Astrocyte (in vitro differentiated cells and primary cell): ENCODE measurements around the gene PTPRM.

ENCODE experiments used
- CTCF ChIP-seq: IDR thresholded peaks from 2 replicates; pipeline ENCODE4 v1.5.1; 2011; ENCODE audit warnings: low read depth, mild to moderate bottlenecking, inconsistent platforms, low read length, moderate library complexity; ENCODE audit not compliant: insufficient read depth
- EZH2 ChIP-seq: IDR thresholded peaks from 2 replicates; pipeline ENCODE4 v1.6.1; 2012; ENCODE audit warnings: mild to moderate bottlenecking, low read length, inconsistent platforms; ENCODE audit not compliant: insufficient read depth

GRCh38 chr18:7720395-7720794, 153.3 kb downstream of the PTPRM start:
- no peak for TF ChIP-seq CTCF
- no peak for TF ChIP-seq EZH2
